MM.1S (cell line): ENCODE results near the gene ABCC12.

Source experiments
- DNase-seq: peaks from one replicate; pipeline ENCODE4 v3.0.0-alpha.2; 2015
- H2AFZ ChIP-seq: fragments of 300-600 bp; sonication (generic); 2 replicates; pipeline ENCODE4 v1.6.0; 2016; ENCODE audit warnings: antibody characterized with exemption, low read length
- H3F3A ChIP-seq: fragments of 300-600 bp; sonication (generic); 2 replicates; pipeline ENCODE4 v1.6.1; 2016; ENCODE audit warnings: mild to moderate bottlenecking, antibody characterized with exemption, low read length, moderate library complexity, mixed read lengths; ENCODE audit not compliant: insufficient read depth
- H3K27ac ChIP-seq: fragments of 300-600 bp; sonication (generic); 2 replicates; pipeline ENCODE4 v1.5.1; 2016; ENCODE audit warnings: mild to moderate bottlenecking, low read length
- H3K27me3 ChIP-seq: fragments of 300-600 bp; sonication (generic); replicated peaks from 2 replicates; pipeline ENCODE4 v1.6.0; 2016; ENCODE audit warnings: low read length; ENCODE audit not compliant: insufficient read depth
- H3K36me3 ChIP-seq: fragments of 300-600 bp; sonication (generic); replicated peaks from 2 replicates; pipeline ENCODE4 v1.6.1; 2016; ENCODE audit warnings: mild to moderate bottlenecking, low read length, mixed read lengths; ENCODE audit not compliant: insufficient read depth
- H3K4me1 ChIP-seq: fragments of 300-600 bp; sonication (generic); 2 replicates; pipeline ENCODE4 v1.6.1; 2016; ENCODE audit warnings: low read length, mixed read lengths
- H3K4me2 ChIP-seq: fragments of 300-600 bp; sonication (generic); 2 replicates; pipeline ENCODE4 v1.6.0; 2016; ENCODE audit warnings: low read depth, low read length
- H3K4me3 ChIP-seq: fragments of 300-600 bp; sonication (generic); 2 replicates; pipeline ENCODE4 v1.5.1; 2016; ENCODE audit warnings: low read length, mixed read lengths
- H3K79me2 ChIP-seq: fragments of 300-600 bp; sonication (generic); 2 replicates; pipeline ENCODE4 v1.6.1; 2016; ENCODE audit warnings: mixed run types, low read length, mixed read lengths
- H3K9ac ChIP-seq: fragments of 300-600 bp; sonication (generic); 2 replicates; pipeline ENCODE4 v1.6.1; 2016; ENCODE audit warnings: low read length, mixed read lengths
- H3K9me2 ChIP-seq: fragments of 300-600 bp; sonication (generic); replicated peaks from 2 replicates; pipeline ENCODE4 v1.6.1; 2016; ENCODE audit warnings: mild to moderate bottlenecking, low read length, mixed read lengths; ENCODE audit not compliant: insufficient read depth
- H3K9me3 ChIP-seq: fragments of 300-600 bp; sonication (generic); replicated peaks from 2 replicates; pipeline ENCODE4 v1.6.1; 2016; ENCODE audit warnings: mild to moderate bottlenecking, low read length, mixed read lengths; ENCODE audit not compliant: insufficient read depth
- H4K20me1 ChIP-seq: fragments of 300-600 bp; sonication (generic); 2 replicates; pipeline ENCODE4 v1.6.1; 2016; ENCODE audit warnings: mild to moderate bottlenecking, low read length, moderate library complexity, mixed read lengths; ENCODE audit not compliant: insufficient read depth
- EZH2 ChIP-seq: fragments of 300-600 bp; sonication (generic); optimal IDR thresholded peaks from 2 replicates; pipeline ENCODE3; 2017; ENCODE audit warnings: low read depth, mild to moderate bottlenecking, antibody characterized with exemption, low read length, mixed read lengths
- EZH2phosphoT487 ChIP-seq: fragments of 300-600 bp; sonication (generic); IDR thresholded peaks from 2 replicates; pipeline ENCODE4 v1.6.1; 2018; ENCODE audit warnings: antibody characterized with exemption, low read length
- TF ChIP-seq, protein P1 (sequence below): fragments of 300-600 bp; sonication (generic); IDR thresholded peaks from 2 replicates; pipeline ENCODE4 v1.5.1; 2016; ENCODE audit warnings: antibody characterized with exemption, low read length, mixed read lengths

ABCC12 gene

DNA sequence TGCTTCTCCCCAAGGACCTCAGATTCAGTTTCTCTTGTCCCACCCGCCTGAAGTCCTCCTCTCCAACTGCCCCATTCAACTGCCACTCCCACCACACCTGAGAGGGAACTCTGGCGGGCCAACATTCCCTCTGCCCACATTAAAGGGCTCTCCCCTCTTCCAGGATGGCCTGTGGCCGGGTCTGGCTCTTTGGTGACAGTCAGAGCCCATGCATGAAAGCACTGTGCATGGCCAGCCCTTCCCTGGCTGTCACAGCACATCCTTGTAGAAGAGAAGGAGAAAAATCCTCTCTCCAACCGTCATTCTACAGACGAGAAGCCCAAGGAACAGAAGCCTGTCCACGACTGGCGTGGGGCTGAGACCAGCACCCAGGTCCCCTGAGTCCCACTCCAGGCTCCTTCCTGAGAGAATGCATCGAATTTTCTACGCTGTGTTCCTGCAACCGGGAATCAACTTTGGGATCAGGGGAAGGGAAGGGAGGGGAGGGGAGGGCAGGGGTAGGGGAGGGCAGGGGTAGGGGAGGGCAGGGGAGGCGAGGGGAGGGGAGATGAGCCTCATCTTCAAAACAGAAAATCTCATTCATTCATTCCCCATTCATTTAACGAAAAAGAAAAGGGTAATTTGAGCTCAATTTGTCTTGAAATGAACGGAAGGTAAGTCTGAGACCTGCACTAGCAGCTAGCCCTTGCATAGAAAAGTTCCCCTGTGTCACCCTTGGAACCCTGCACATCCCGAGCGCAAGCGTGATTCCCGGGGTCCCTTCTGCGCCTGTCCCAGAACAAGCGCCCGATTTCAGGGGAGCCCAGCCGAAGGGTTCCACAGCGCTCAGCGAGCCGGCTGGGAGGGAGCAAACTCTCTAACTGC is at the start of gene ABCC12:
ABCC12 (minus strand) TSS at position 68 of the 864 bp plus-strand sequence. CDS start 9,569 bp downstream, outside the sequence.
- no peaks in the 10 kb centered on the region for H3K4me1 ChIP-seq
- no peaks in the 10 kb centered on the region for H3K9me3 ChIP-seq
- TF ChIP-seq, protein P1, sequence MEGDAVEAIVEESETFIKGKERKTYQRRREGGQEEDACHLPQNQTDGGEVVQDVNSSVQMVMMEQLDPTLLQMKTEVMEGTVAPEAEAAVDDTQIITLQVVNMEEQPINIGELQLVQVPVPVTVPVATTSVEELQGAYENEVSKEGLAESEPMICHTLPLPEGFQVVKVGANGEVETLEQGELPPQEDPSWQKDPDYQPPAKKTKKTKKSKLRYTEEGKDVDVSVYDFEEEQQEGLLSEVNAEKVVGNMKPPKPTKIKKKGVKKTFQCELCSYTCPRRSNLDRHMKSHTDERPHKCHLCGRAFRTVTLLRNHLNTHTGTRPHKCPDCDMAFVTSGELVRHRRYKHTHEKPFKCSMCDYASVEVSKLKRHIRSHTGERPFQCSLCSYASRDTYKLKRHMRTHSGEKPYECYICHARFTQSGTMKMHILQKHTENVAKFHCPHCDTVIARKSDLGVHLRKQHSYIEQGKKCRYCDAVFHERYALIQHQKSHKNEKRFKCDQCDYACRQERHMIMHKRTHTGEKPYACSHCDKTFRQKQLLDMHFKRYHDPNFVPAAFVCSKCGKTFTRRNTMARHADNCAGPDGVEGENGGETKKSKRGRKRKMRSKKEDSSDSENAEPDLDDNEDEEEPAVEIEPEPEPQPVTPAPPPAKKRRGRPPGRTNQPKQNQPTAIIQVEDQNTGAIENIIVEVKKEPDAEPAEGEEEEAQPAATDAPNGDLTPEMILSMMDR, result no peak
- TF ChIP-seq EZH2 (no peak), EZH2phosphoT487 (no peak)
- no peak within 1 kb of the TSS for H2AFZ ChIP-seq
- H3K27ac ChIP-seq, result no peak within 1 kb of the TSS
- no peaks in the 10 kb centered on the region for H3K79me2 ChIP-seq
- no peaks in the 10 kb centered on the region for H3K27me3 ChIP-seq
- no peak within 1 kb of the TSS for H3K4me3 ChIP-seq
- H3K9me2 ChIP-seq, result no peaks in the 10 kb centered on the region
- no peaks in the 10 kb centered on the region for H3K36me3 ChIP-seq
- peak within 1 kb of the TSS; percentile 42; the same call in 1 of the 2 replicates for H3K4me2 ChIP-seq
- no peaks in the 10 kb centered on the region for H3F3A ChIP-seq
- no peak for DNase-seq
- no peak within 1 kb of the TSS for H3K9ac ChIP-seq
- no peaks in the 10 kb centered on the region for H4K20me1 ChIP-seq

DNA sequence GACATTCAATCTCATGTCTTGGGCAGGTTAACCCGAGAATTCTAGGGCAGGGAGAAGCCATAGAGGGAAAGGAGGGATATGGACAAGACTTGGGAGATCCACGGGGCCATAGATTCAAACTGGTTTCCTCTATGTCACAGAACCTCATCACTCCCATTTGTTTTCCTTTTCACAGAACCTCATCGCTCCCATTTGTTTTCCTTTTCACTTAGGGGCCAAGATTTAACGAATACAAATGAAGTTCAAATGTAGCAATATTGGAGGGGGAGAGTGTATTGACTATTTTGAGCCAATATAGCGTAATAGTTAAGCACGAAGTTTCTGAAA is 49.0 kb upstream of the ABCC12 start:
- H3F3A ChIP-seq, result no peaks in the 10 kb centered on the region
- H3K27ac ChIP-seq, result no peak overlapping the region
- no peaks in the 10 kb centered on the region for H3K36me3 ChIP-seq
- H3K9me3 ChIP-seq, result no peaks in the 10 kb centered on the region
- no peaks in the 10 kb centered on the region for H3K9me2 ChIP-seq
- no peaks in the 10 kb centered on the region for H3K4me1 ChIP-seq
- H3K9ac ChIP-seq, result no peak overlapping the region
- H3K79me2 ChIP-seq, result no peaks in the 10 kb centered on the region
- H3K27me3 ChIP-seq, result no peaks in the 10 kb centered on the region
- DNase-seq, result no peak
- no peaks in the 10 kb centered on the region for H4K20me1 ChIP-seq
- no peak overlapping the region for H3K4me3 ChIP-seq
- H2AFZ ChIP-seq, result no peak overlapping the region
- no peak overlapping the region for H3K4me2 ChIP-seq
- TF ChIP-seq EZH2phosphoT487 (no peak), EZH2 (no peak)
- TF ChIP-seq, protein P1, result no peak

DNA sequence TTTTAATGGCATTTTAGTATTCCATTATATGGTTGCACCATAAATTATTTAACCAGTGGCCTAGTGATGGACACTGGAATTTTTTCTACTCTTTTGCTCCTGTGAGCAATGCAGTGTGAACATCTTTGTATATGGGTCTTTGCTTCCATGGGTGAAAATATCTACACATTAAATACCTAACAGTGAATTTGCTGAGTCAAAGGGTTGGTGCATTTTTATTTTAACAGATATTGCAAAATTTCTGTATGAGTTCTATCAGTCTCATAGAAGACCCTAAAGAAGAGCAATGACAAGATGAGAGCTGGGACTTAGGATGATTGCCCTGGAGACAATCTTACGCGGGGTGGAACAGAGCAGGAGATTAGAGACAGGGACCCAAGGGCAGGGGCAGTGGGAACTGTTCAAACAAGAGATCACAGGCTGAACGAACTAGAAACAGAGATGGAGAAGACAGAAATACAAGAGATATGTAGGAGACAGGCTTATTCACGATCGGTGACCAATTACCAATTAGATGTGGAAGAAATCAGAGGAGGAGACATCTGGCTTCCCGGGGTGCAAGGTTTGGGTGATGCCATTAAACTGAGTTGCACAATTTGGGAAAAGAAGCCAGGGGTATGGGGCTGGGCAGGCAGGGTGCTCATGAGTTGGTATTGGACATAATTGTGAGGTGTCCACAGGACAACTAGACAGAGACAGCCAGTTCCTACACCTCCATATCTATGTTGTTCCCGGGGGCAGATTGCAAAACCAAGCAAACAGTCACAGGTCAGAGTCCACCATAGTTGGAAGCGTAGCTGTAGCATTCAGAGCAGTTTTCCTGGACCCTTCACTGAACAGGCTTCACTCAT is 48.4 kb upstream of the ABCC12 start:
- DNase-seq, result no peak

More for the DNA sequence above, 48.4 kb upstream of the ABCC12 start:
- no peaks in the 10 kb centered on the region for H3K4me1 ChIP-seq
- no peaks in the 10 kb centered on the region for H3K36me3 ChIP-seq
- H3K9me3 ChIP-seq, result no peaks in the 10 kb centered on the region
- H3K4me3 ChIP-seq, result no peak overlapping the region
- no peak overlapping the region for H3K4me2 ChIP-seq
- H3K79me2 ChIP-seq, result no peaks in the 10 kb centered on the region
- H3K27me3 ChIP-seq, result no peaks in the 10 kb centered on the region
- H4K20me1 ChIP-seq, result no peaks in the 10 kb centered on the region
- H3K9ac ChIP-seq, result no peak overlapping the region
- TF ChIP-seq, protein P1, result no peak
- TF ChIP-seq EZH2phosphoT487 (no peak), EZH2 (no peak)
- H3F3A ChIP-seq, result no peaks in the 10 kb centered on the region
- H2AFZ ChIP-seq, result no peak overlapping the region
- no peaks in the 10 kb centered on the region for H3K9me2 ChIP-seq
- H3K27ac ChIP-seq, result no peak overlapping the region
